Activated naive CD8-positive, alpha-beta T cell treated with anti-CD3 and anti-CD28 coated beads, Interleukin-2, amount 50 U/mL, for 24 hours (primary cell): Measurements from ENCODE around the gene TMEM52B.
A peak's percentile ranks its signal among the peaks of the same experiment; 100 is the strongest.
"Not testable (repeated sequence)": the region's sequence is repeated elsewhere in the genome, so short reads cannot be mapped to it uniquely, and the experiment has no call there.

ENCODE experiments used
- ATAC-seq: fragments of 150-1000 bp; cut with Tn5 transposase; one replicate; pipeline ENCODE4 v1.10.0; 2021
- DNase-seq: peaks from one replicate; pipeline ENCODE4 v3.0.0; 2021
- H3K27ac Mint-ChIP-seq: one replicate; pipeline ENCODE4 v1.8.0; 2021; ENCODE audit warnings: mild to moderate bottlenecking, mixed read lengths
- H3K27me3 Mint-ChIP-seq: one replicate; pipeline ENCODE4 v1.8.0; 2021; ENCODE audit warnings: mixed read lengths
- H3K36me3 Mint-ChIP-seq: one replicate; pipeline ENCODE4 v1.8.0; 2021; ENCODE audit warnings: low read depth, mixed read lengths
- H3K4me1 Mint-ChIP-seq: one replicate; pipeline ENCODE4 v1.8.0; 2021; ENCODE audit warnings: mixed read lengths
- H3K4me3 Mint-ChIP-seq: one replicate; pipeline ENCODE4 v1.8.0; 2021; ENCODE audit warnings: mild to moderate bottlenecking, moderate library complexity, mixed read lengths
- H3K9me3 Mint-ChIP-seq: one replicate; pipeline ENCODE4 v1.8.0; 2021; ENCODE audit warnings: mixed read lengths

TMEM52B gene

GRCh38 chr12:10186958-10187357 lies 8.1 kb downstream of the TMEM52B start:
- H3K4me3 Mint-ChIP-seq, DNase-seq, H3K36me3 Mint-ChIP-seq, H3K9me3 Mint-ChIP-seq, H3K4me1 Mint-ChIP-seq, H3K27ac Mint-ChIP-seq, ATAC-seq: not testable (repeated sequence)
- peaks cover 24% of the 10 kb centered on the region for H3K27me3 Mint-ChIP-seq

GRCh38 chr12:10189653-10190052 lies 10.8 kb downstream of the TMEM52B start:
- no peaks in the 10 kb centered on the region for H3K4me1 Mint-ChIP-seq
- DNase-seq (no peak), ATAC-seq (no peak)
- H3K27ac Mint-ChIP-seq = no peak overlapping the region
- H3K36me3 Mint-ChIP-seq = no peaks in the 10 kb centered on the region
- H3K9me3 Mint-ChIP-seq = no peaks in the 10 kb centered on the region
- H3K27me3 Mint-ChIP-seq = peaks cover 31% of the 10 kb centered on the region
- no peak overlapping the region for H3K4me3 Mint-ChIP-seq

GRCh38 chr12:10190558-10191388 lies 11.9 kb downstream of the TMEM52B start:
- no peaks in the 10 kb centered on the region for H3K9me3 Mint-ChIP-seq
- peak; percentile 93 for ATAC-seq
- no peaks in the 10 kb centered on the region for H3K36me3 Mint-ChIP-seq
- H3K27me3 Mint-ChIP-seq = peaks cover 30% of the 10 kb centered on the region
- peak; percentile 46 for DNase-seq
- H3K4me3 Mint-ChIP-seq = no peak overlapping the region
- H3K4me1 Mint-ChIP-seq = peaks cover 4% of the 10 kb centered on the region
- H3K27ac Mint-ChIP-seq = no peak overlapping the region

GRCh38 chr12:10191865-10192264 lies 13.0 kb downstream of the TMEM52B start:
- H3K27me3 Mint-ChIP-seq = peaks cover 26% of the 10 kb centered on the region
- no peak overlapping the region for H3K27ac Mint-ChIP-seq
- ATAC-seq (no peak), DNase-seq (no peak)
- H3K4me1 Mint-ChIP-seq = peaks cover 8% of the 10 kb centered on the region
- no peak overlapping the region for H3K4me3 Mint-ChIP-seq
- no peaks in the 10 kb centered on the region for H3K36me3 Mint-ChIP-seq
- no peaks in the 10 kb centered on the region for H3K9me3 Mint-ChIP-seq

- peaks cover 8% of the 10 kb centered on the region for H3K4me1 Mint-ChIP-seq
- H3K4me3 Mint-ChIP-seq = no peak overlapping the region
- no peak overlapping the region for H3K27ac Mint-ChIP-seq
- H3K36me3 Mint-ChIP-seq = no peaks in the 10 kb centered on the region
- ATAC-seq = no peak
- no peak for DNase-seq
- H3K27me3 Mint-ChIP-seq = peaks cover 24% of the 10 kb centered on the region
- H3K9me3 Mint-ChIP-seq = no peaks in the 10 kb centered on the region
Observed at GRCh38 chr12:10194160-10194670, 15.4 kb downstream of the TMEM52B start.

GRCh38 chr12:10196210-10196609 lies 17.4 kb downstream of the TMEM52B start:
- ATAC-seq = no peak
- H3K27me3 Mint-ChIP-seq = peaks cover 20% of the 10 kb centered on the region

GRCh38 chr12:10197879-10198278 lies 19.0 kb downstream of the TMEM52B start:
- peaks cover 12% of the 10 kb centered on the region for H3K27me3 Mint-ChIP-seq

More at GRCh38 chr12:10196210-10196609, 17.4 kb downstream of the TMEM52B start:
- no peak for DNase-seq
- peaks cover 8% of the 10 kb centered on the region for H3K4me1 Mint-ChIP-seq
- no peaks in the 10 kb centered on the region for H3K36me3 Mint-ChIP-seq
- no peak overlapping the region for H3K4me3 Mint-ChIP-seq
- no peaks in the 10 kb centered on the region for H3K9me3 Mint-ChIP-seq
- H3K27ac Mint-ChIP-seq = no peak overlapping the region

GRCh38 chr12:10204495-10204894 lies 25.7 kb downstream of the TMEM52B start:
- H3K27ac Mint-ChIP-seq, H3K4me1 Mint-ChIP-seq, DNase-seq, ATAC-seq, H3K36me3 Mint-ChIP-seq, H3K27me3 Mint-ChIP-seq, H3K9me3 Mint-ChIP-seq, H3K4me3 Mint-ChIP-seq: not testable (repeated sequence)

More at GRCh38 chr12:10197879-10198278, 19.0 kb downstream of the TMEM52B start:
- no peak overlapping the region for H3K4me3 Mint-ChIP-seq
- H3K36me3 Mint-ChIP-seq = no peaks in the 10 kb centered on the region
- no peak overlapping the region for H3K27ac Mint-ChIP-seq
- peaks cover 8% of the 10 kb centered on the region for H3K4me1 Mint-ChIP-seq
- H3K9me3 Mint-ChIP-seq = no peaks in the 10 kb centered on the region
- no peak for DNase-seq
- no peak for ATAC-seq

GRCh38 chr12:10205220-10205807 lies 26.5 kb downstream of the TMEM52B start:
- Mint-ChIP-seq H3K4me1 (no peaks in the 10 kb centered on the region), H3K27me3 (peaks cover 4% of the 10 kb centered on the region), H3K9me3 (no peaks in the 10 kb centered on the region), H3K36me3 (no peaks in the 10 kb centered on the region), H3K27ac (no peak overlapping the region), H3K4me3 (no peak overlapping the region)
- no peak for ATAC-seq
- DNase-seq = no peak

- ATAC-seq = no peak
- H3K4me3 Mint-ChIP-seq = no peak overlapping the region
Observed at GRCh38 chr12:10207136-10207535, 28.3 kb downstream of the TMEM52B start.

GRCh38 chr12:10210225-10210624 lies 31.4 kb downstream of the TMEM52B start:
- Mint-ChIP-seq H3K27me3 (peaks cover 3% of the 10 kb centered on the region), H3K36me3 (no peaks in the 10 kb centered on the region), H3K4me1 (peaks cover 26% of the 10 kb centered on the region), H3K4me3 (no peak overlapping the region), H3K9me3 (no peaks in the 10 kb centered on the region), H3K27ac (no peak overlapping the region)
- DNase-seq (no peak), ATAC-seq (no peak)

More at GRCh38 chr12:10207136-10207535, 28.3 kb downstream of the TMEM52B start:
- H3K27me3 Mint-ChIP-seq = peaks cover 4% of the 10 kb centered on the region
- H3K4me1 Mint-ChIP-seq = peaks cover 4% of the 10 kb centered on the region
- H3K36me3 Mint-ChIP-seq = no peaks in the 10 kb centered on the region
- H3K9me3 Mint-ChIP-seq = no peaks in the 10 kb centered on the region
- DNase-seq = no peak
- H3K27ac Mint-ChIP-seq = no peak overlapping the region

- peaks cover 3% of the 10 kb centered on the region for H3K27me3 Mint-ChIP-seq
- peaks cover 34% of the 10 kb centered on the region for H3K4me1 Mint-ChIP-seq
- H3K36me3 Mint-ChIP-seq = no peaks in the 10 kb centered on the region
- ATAC-seq = no peak
- H3K27ac Mint-ChIP-seq = no peak overlapping the region
- H3K9me3 Mint-ChIP-seq = no peaks in the 10 kb centered on the region
- H3K4me3 Mint-ChIP-seq = no peak overlapping the region
- no peak for DNase-seq
Observed at GRCh38 chr12:10211101-10211939, 32.5 kb downstream of the TMEM52B start.

GRCh38 chr12:10211940-10212738 lies 33.3 kb downstream of the TMEM52B start:
- peak overlapping the region; percentile 90 for H3K27ac Mint-ChIP-seq
- H3K36me3 Mint-ChIP-seq = no peaks in the 10 kb centered on the region
- ATAC-seq = peak; percentile 88
- peak overlapping the region; percentile 84 for H3K4me3 Mint-ChIP-seq
- peak; percentile 88 for DNase-seq
- peaks cover 3% of the 10 kb centered on the region for H3K27me3 Mint-ChIP-seq
- H3K9me3 Mint-ChIP-seq = no peaks in the 10 kb centered on the region
- peaks cover 34% of the 10 kb centered on the region for H3K4me1 Mint-ChIP-seq

GRCh38 chr12:10212739-10213131 lies 33.9 kb downstream of the TMEM52B start, which contains the start of gene GABARAPL1:
Gene GABARAPL1 (plus strand): TSS chr12:10212877. CDS start chr12:10213130, 253 bp downstream.
- peaks cover 34% of the 10 kb centered on the region for H3K4me1 Mint-ChIP-seq
- no peaks in the 10 kb centered on the region for H3K9me3 Mint-ChIP-seq
- peak within 1 kb of the TSS; percentile 90 for H3K27ac Mint-ChIP-seq
- peak within 1 kb of the TSS; percentile 84 for H3K4me3 Mint-ChIP-seq
- H3K27me3 Mint-ChIP-seq = peaks cover 3% of the 10 kb centered on the region
- ATAC-seq = peak; percentile 64
- DNase-seq = peak; percentile 79
- H3K36me3 Mint-ChIP-seq = no peaks in the 10 kb centered on the region
